GM21528 (cell line): ENCODE data around the gene CSE1L.
A peak's percentile ranks its signal among the peaks of the same experiment; 100 is the strongest.
"Not testable (repeated sequence)": the region's sequence is repeated elsewhere in the genome, so short reads cannot be mapped to it uniquely, and the experiment has no call there.

Experiments used
- ATAC-seq: cut with Tn5 transposase; IDR thresholded peaks from one replicate; pipeline ENCODE4 v1.9.1; 2021; ENCODE audit warnings: mild to moderate bottlenecking, moderate library complexity; ENCODE audit not compliant: unreplicated experiment, low FRiP score

CSE1L gene

GRCh38 chr20:49046087-49046900 lies at the start of gene CSE1L:
Gene CSE1L (plus strand): TSS chr20:49046312. CDS start chr20:49058464, 12,152 bp downstream.
- peak; percentile 84 for ATAC-seq

GRCh38 chr20:48999890-49000870 lies 45.9 kb upstream of the CSE1L start:
- no peak for ATAC-seq

GRCh38 chr20:49001741-49002140 lies 44.4 kb upstream of the CSE1L start:
- no peak for ATAC-seq

GRCh38 chr20:49006446-49006980 lies 39.6 kb upstream of the CSE1L start:
- ATAC-seq: no peak

- ATAC-seq: no peak
Measured at GRCh38 chr20:49009899-49010631, 36.0 kb upstream of the CSE1L start.

GRCh38 chr20:49024220-49024619 lies 21.9 kb upstream of the CSE1L start:
- ATAC-seq: no peak

- not testable (repeated sequence) for ATAC-seq
Measured at GRCh38 chr20:49028177-49028576, 17.9 kb upstream of the CSE1L start.

- ATAC-seq: no peak
Measured at GRCh38 chr20:49028684-49029083, 17.4 kb upstream of the CSE1L start.

GRCh38 chr20:49029203-49029602 lies 16.9 kb upstream of the CSE1L start:
- no peak for ATAC-seq

GRCh38 chr20:49030954-49031619 lies 15.0 kb upstream of the CSE1L start:
- ATAC-seq: no peak

GRCh38 chr20:49032455-49032854 lies 13.7 kb upstream of the CSE1L start:
- no peak for ATAC-seq

GRCh38 chr20:49034070-49034732 lies 11.9 kb upstream of the CSE1L start:
- ATAC-seq: no peak

GRCh38 chr20:49037962-49038387 lies 8.1 kb upstream of the CSE1L start:
- no peak for ATAC-seq

GRCh38 chr20:49039854-49040253 lies 6.3 kb upstream of the CSE1L start:
- ATAC-seq: no peak

- no peak for ATAC-seq
Measured at GRCh38 chr20:49043000-49043399, 3.1 kb upstream of the CSE1L start.

- ATAC-seq: no peak
Measured at GRCh38 chr20:49045440-49046086, 549 bp upstream of the CSE1L start.

- ATAC-seq: no peak
Measured at GRCh38 chr20:49052334-49052733, 6.2 kb downstream of the CSE1L start.

GRCh38 chr20:49054056-49054643 lies 8.0 kb downstream of the CSE1L start:
- no peak for ATAC-seq
